IMR-90 (cell line): ENCODE results near the gene DIP2B. TPM values are rescaled to one million over a fixed set of nuclear protein-coding genes. Genes with fewer than 3 reads are reported as not detected.

ENCODE experiments used
- ATAC-seq: fragments of 200-7000 bp; cut with Tn5 transposase; 2 replicates; pipeline ENCODE4 v1.9.1; 2020; ENCODE audit warnings: low read depth, mild to moderate bottlenecking, moderate library complexity
- BruUV-seq: library from RNA; stranded (reverse); fragments of 400-500 nt; replicated peaks from 2 replicates; lab custom pipeline; 2021; lab: Mats Ljungman, UMichigan
- CTCF ChIA-PET: fragments of 300-600 bp; formaldehyde crosslinking; extraction: SDS; loops from one replicate; lab custom pipeline; 2021; ENCODE audit warnings: antibody characterized with exemption; lab: Yijun Ruan, JAX
- POLR2A ChIA-PET: fragments of 300-600 bp; sonication (Branson Sonifier 250); formaldehyde crosslinking; loops from one replicate; lab custom pipeline; 2022; ENCODE audit warnings: antibody characterized with exemption; ENCODE audit not compliant: unreplicated experiment; lab: Charles Lee
- DNase-seq: peaks from one replicate; pipeline ENCODE4 v3.0.0; 2013
- H2AFZ ChIP-seq: replicated peaks from 2 replicates; pipeline ENCODE3; 2013; ENCODE audit warnings: low read length, mild to moderate bottlenecking; ENCODE audit not compliant: poor library complexity
- H2AK5ac ChIP-seq: 2 replicates; pipeline ENCODE4 v1.6.1; 2013; ENCODE audit warnings: low read depth, low read length, inconsistent platforms
- H2AK9ac ChIP-seq: replicated peaks from 2 replicates; pipeline ENCODE3; 2013; ENCODE audit warnings: mild to moderate bottlenecking, low read depth, low read length, moderate library complexity; ENCODE audit not compliant: poor library complexity
- H2BK120ac ChIP-seq: 2 replicates; pipeline ENCODE4 v1.6.1; 2013; ENCODE audit warnings: low read depth, low read length, inconsistent platforms
- H2BK15ac ChIP-seq: 3 replicates; pipeline ENCODE4 v1.6.1; 2013; ENCODE audit warnings: low read depth, low read length, inconsistent platforms
- H2BK20ac ChIP-seq: 2 replicates; pipeline ENCODE4 v1.6.1; 2013; ENCODE audit warnings: low read depth, mild to moderate bottlenecking, inconsistent platforms, low read length, moderate library complexity
- H2BK5ac ChIP-seq: 2 replicates; pipeline ENCODE4 v1.6.1; 2013; ENCODE audit warnings: mild to moderate bottlenecking, low read depth, low read length, inconsistent platforms; ENCODE audit not compliant: poor library complexity, severe bottlenecking
- H3K14ac ChIP-seq: replicated peaks from 2 replicates; pipeline ENCODE4 v1.6.1; 2013; ENCODE audit warnings: low read depth, low read length, inconsistent platforms
- H3K18ac ChIP-seq: 2 replicates; pipeline ENCODE4 v1.6.1; 2013; ENCODE audit warnings: low read depth, low read length, control low read depth
- H3K23ac ChIP-seq: 2 replicates; pipeline ENCODE4 v1.6.1; 2013; ENCODE audit warnings: low read depth, low read length, inconsistent platforms
- H3K27ac ChIP-seq: 2 replicates; pipeline ENCODE4 v1.5.1; 2013; ENCODE audit warnings: mild to moderate bottlenecking, control low read depth, low read length; ENCODE audit not compliant: insufficient read depth
- H3K27me3 ChIP-seq: 2 replicates; pipeline ENCODE4 v1.6.1; 2013; ENCODE audit warnings: low read length; ENCODE audit not compliant: control insufficient read depth, insufficient read depth
- H3K36me3 ChIP-seq: 2 replicates; pipeline ENCODE4 v1.6.1; 2013; ENCODE audit warnings: low read length, mixed read lengths; ENCODE audit not compliant: control insufficient read depth, insufficient read depth
- H3K4ac ChIP-seq: 2 replicates; pipeline ENCODE4 v1.6.1; 2013; ENCODE audit warnings: low read depth, low read length, inconsistent platforms
- H3K4me1 ChIP-seq: 2 replicates; pipeline ENCODE4 v1.6.1; 2013; ENCODE audit warnings: low read length, mixed read lengths; ENCODE audit not compliant: control insufficient read depth, insufficient read depth
- H3K4me2 ChIP-seq: 2 replicates; pipeline ENCODE4 v1.6.1; 2013; ENCODE audit warnings: low read depth, mild to moderate bottlenecking, control low read depth, low read length, moderate library complexity
- H3K4me3 ChIP-seq: 2 replicates; pipeline ENCODE4 v1.5.1; 2013; ENCODE audit warnings: low read depth, mild to moderate bottlenecking, control low read depth, low read length, moderate library complexity; ENCODE audit not compliant: insufficient read depth
- H3K56ac ChIP-seq: 2 replicates; pipeline ENCODE4 v1.6.1; 2013; ENCODE audit warnings: low read length, inconsistent platforms; ENCODE audit not compliant: insufficient read depth; ENCODE audit errors: extremely low read depth
- H3K79me1 ChIP-seq, 2 experiments: 2 replicates each; pipeline ENCODE4 v1.6.1; 2013; ENCODE audit warnings: low read length in 2 of 2, inconsistent platforms in 1 of 2, low read depth in 1 of 2
- H3K9ac ChIP-seq: 2 replicates; pipeline ENCODE4 v1.6.1; 2013; ENCODE audit warnings: low read depth, low read length, control low read depth
- H3K9me1 ChIP-seq: 2 replicates; pipeline ENCODE4 v1.6.1; 2013; ENCODE audit warnings: low read length, inconsistent platforms; ENCODE audit not compliant: insufficient read depth
- H3K9me3 ChIP-seq: 2 replicates; pipeline ENCODE4 v1.6.1; 2013; ENCODE audit warnings: low read length; ENCODE audit not compliant: control insufficient read depth, insufficient read depth
- H4K20me1 ChIP-seq: 2 replicates; pipeline ENCODE4 v1.6.1; 2013; ENCODE audit warnings: low read length, inconsistent platforms; ENCODE audit not compliant: insufficient read depth
- H4K5ac ChIP-seq: 2 replicates; pipeline ENCODE4 v1.6.1; 2013; ENCODE audit warnings: mild to moderate bottlenecking, low read depth, low read length, control low read depth
- H4K8ac ChIP-seq, 2 experiments: 2 replicates each; pipeline ENCODE4 v1.6.1; 2013; ENCODE audit warnings: low read depth in 2 of 2, low read length in 2 of 2, control low read depth in 1 of 2, inconsistent platforms in 1 of 2
- H4K91ac ChIP-seq: 2 replicates; pipeline ENCODE4 v1.6.1; 2013; ENCODE audit warnings: low read depth, low read length, inconsistent platforms; ENCODE audit not compliant: insufficient read depth
- BHLHE40 ChIP-seq: fragments of 150-350 bp; IDR thresholded peaks from 2 replicates; pipeline ENCODE4 v1.6.1; 2016; ENCODE audit warnings: mild to moderate bottlenecking, low read depth, low read length
- CEBPB ChIP-seq: IDR thresholded peaks from 2 replicates; pipeline ENCODE4 v1.6.1; 2012; ENCODE audit warnings: low read depth, low read length, improper control_type of control experiment
- ELK1 ChIP-seq: fragments of 150-350 bp; IDR thresholded peaks from 2 replicates; pipeline ENCODE4 v1.6.1; 2016; ENCODE audit warnings: low read depth, mild to moderate bottlenecking, low read length, moderate library complexity, borderline replicate concordance
- FOS ChIP-seq: fragments of 150-350 bp; IDR thresholded peaks from 2 replicates; pipeline ENCODE4 v1.6.1; 2016; ENCODE audit warnings: low read depth, low read length
- MAFK ChIP-seq: IDR thresholded peaks from 2 replicates; pipeline ENCODE4 v1.6.1; 2012; ENCODE audit warnings: low read depth, low read length, improper control_type of control experiment
- MAZ ChIP-seq: IDR thresholded peaks from 2 replicates; pipeline ENCODE4 v1.6.1; 2012; ENCODE audit warnings: low read depth, mild to moderate bottlenecking, low read length, improper control_type of control experiment, moderate library complexity, borderline replicate concordance
- POLR2A ChIP-seq: IDR thresholded peaks from 2 replicates; pipeline ENCODE4 v1.6.1; 2012; ENCODE audit warnings: mild to moderate bottlenecking, low read depth, low read length
- RAD21 ChIP-seq: IDR thresholded peaks from 2 replicates; pipeline ENCODE4 v1.6.1; 2012; ENCODE audit warnings: low read length, improper control_type of control experiment
- RCOR1 ChIP-seq: IDR thresholded peaks from 2 replicates; pipeline ENCODE4 v1.6.1; 2012; ENCODE audit warnings: mild to moderate bottlenecking, low read length, improper control_type of control experiment; ENCODE audit not compliant: insufficient replicate concordance
- RFX5 ChIP-seq: IDR thresholded peaks from 2 replicates; pipeline ENCODE4 v1.8.0; 2012; ENCODE audit warnings: low read depth, mild to moderate bottlenecking, low read length, moderate library complexity
- SMC3 ChIP-seq: fragments of 150-350 bp; IDR thresholded peaks from 2 replicates; pipeline ENCODE4 v1.6.1; 2016; ENCODE audit warnings: low read depth, mild to moderate bottlenecking, antibody characterized with exemption, low read length, moderate library complexity
- USF2 ChIP-seq: fragments of 150-350 bp; IDR thresholded peaks from 2 replicates; pipeline ENCODE4 v1.6.1; 2017; ENCODE audit warnings: mild to moderate bottlenecking, antibody characterized with exemption, low read length, low read depth
- WGBS, 2 experiments: methylation state at CpG; one replicate each; pipeline versions ENCODE4 v1.1.5 to v1.1.7; 2013; ENCODE audit warnings: missing lambda C conversion rate in 2 of 2; ENCODE audit not compliant: insufficient read length in 1 of 2; ENCODE audit errors: extremely low coverage in 2 of 2; 5-methylcytosine and 5-hydroxymethylcytosine counted together
- dilution Hi-C: fragments of 300-500 bp; cut with HindIII; formaldehyde crosslinking; loops from one replicate; pipeline ENCODE4 v1.14.3; 2018; ENCODE audit warnings: low sequenced_read_pairs; ENCODE audit not compliant: unreplicated experiment
- in situ Hi-C: fragments of 300-500 bp; cut with MboI; formaldehyde crosslinking; loops from 3 replicates; pipeline ENCODE4 v1.14.3; 2019; ENCODE audit warnings: low sequenced_read_pairs, inconsistent platforms, mixed read lengths
- intact Hi-C: fragments of 100-400 bp; cut with micrococcal nuclease; formaldehyde crosslinking; loops from 2 replicates; pipeline ENCODE4 v1.10.0; 2022
- polyA plus RNA-seq, 3 experiments: library from polyadenylated mRNA; depleted of rRNA; stranded (reverse); fragments of >200 nt; gene quantifications; 2 replicates each; pipeline ENCODE4 v1.2.3, GENCODE V29; 2012; ENCODE audit warnings: low replicate concordance in 1 of 3
- total RNA-seq: library from RNA; depleted of rRNA; stranded (reverse); fragments of >200 nt; gene quantifications from 2 replicates; pipeline ENCODE4 v1.2.3, GENCODE V29; 2012
- TF ChIP-seq, protein P1 (sequence below): conservative IDR thresholded peaks from 2 replicates; pipeline ENCODE4 v1.5.1; 2012; ENCODE audit warnings: mild to moderate bottlenecking, low read depth, low read length, improper control_type of control experiment

Gene DIP2B
- total and polyA plus RNA-seq, 2 of the 4 experiments (the other 2 are of a cell fraction), result 7.7 to 12.9 TPM

DNA sequence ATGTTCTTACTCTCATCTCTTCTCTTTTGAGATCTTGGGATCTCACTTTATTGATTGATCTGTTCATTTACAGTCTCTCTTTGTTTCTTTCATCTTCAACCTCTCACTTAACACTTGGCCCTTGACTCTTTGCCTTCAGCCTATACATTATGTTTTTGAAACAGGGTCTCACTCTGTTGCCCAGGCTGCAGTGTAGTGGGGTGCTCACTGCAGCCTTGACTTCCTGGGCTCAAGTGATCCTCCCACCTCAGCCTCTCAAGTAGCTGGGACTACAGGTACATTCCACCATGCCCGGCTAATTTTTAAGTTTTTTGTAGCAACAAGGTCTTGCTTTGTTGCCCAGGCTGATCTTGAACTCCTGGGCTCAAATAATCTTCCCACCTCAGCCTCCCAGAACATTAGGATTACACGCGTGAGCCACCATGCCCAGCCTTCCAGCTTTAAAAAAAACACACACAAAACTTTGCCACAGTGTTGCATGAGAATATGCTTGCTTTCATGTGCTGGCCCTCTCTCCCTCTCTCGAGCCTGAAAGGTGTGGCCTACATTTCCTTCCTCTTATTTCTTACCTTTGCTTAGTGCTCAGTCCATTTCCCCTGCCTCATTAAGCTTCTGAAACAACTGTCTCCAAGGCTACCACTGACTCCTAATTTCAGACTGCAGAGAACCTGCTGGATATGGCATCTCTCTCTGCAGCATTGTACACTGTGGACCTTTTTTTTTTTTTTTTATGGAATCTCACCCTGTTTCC lies 9.9 kb downstream of the DIP2B start:
- Histone ChIP-seq H3K4ac (no peak overlapping the region), H2AK5ac (no peak overlapping the region), H3K18ac (no peak overlapping the region), H3K27ac (no peak overlapping the region), H2AK9ac (no peak overlapping the region), H4K91ac (no peak overlapping the region), H2BK20ac (no peak overlapping the region), H3K9ac (no peak overlapping the region), H3K4me2 (no peak overlapping the region), H3K56ac (no peak overlapping the region), H3K4me1 (peaks cover 13% of the 10 kb centered on the region), H3K9me3 (no peaks in the 10 kb centered on the region), H4K20me1 (peaks cover 4% of the 10 kb centered on the region; the same call in 1 of the 2 replicates), H4K8ac (no peak overlapping the region), H3K23ac (no peak overlapping the region; the same call in 1 of the 2 replicates), H2BK120ac (no peak overlapping the region), H3K4me3 (no peak overlapping the region), H3K27me3 (no peaks in the 10 kb centered on the region), H3K36me3 (no peaks in the 10 kb centered on the region; the same call in 1 of the 2 replicates), H2BK5ac (no peak overlapping the region), H2BK15ac (no peak overlapping the region), H3K9me1 (peaks cover 6% of the 10 kb centered on the region), H3K79me1 (peaks cover 30 to 77% of the 10 kb centered on the region in 2 experiments), H4K5ac (no peak overlapping the region), H2AFZ (no peak overlapping the region), H3K14ac (no peak overlapping the region)
- intact Hi-C loops, result loop anchor here (5.0 kb wide), 1 partner anchor 58 kb away; no protein-coding TSS in a partner anchor
- no TSS peak for BruUV-seq
- 90% methylated on average over 1 of the region's 4 CpGs; no CpG with 5 or more reads in 1 of the 2 experiments for WGBS, 2 experiments
- ATAC-seq (no peak), DNase-seq (no peak)
- no peak for TF ChIP-seq RCOR1
- no peak for TF ChIP-seq ELK1
- TF ChIP-seq CEBPB, result no peak
- TF ChIP-seq RFX5, result no peak
- no peak for TF ChIP-seq MAZ
- TF ChIP-seq POLR2A, result no peak
- TF ChIP-seq MAFK, result no peak
- no peak for TF ChIP-seq FOS
- TF ChIP-seq RAD21, result no peak
- no peak for TF ChIP-seq SMC3
- no peak for TF ChIP-seq USF2
- TF ChIP-seq, protein P1, sequence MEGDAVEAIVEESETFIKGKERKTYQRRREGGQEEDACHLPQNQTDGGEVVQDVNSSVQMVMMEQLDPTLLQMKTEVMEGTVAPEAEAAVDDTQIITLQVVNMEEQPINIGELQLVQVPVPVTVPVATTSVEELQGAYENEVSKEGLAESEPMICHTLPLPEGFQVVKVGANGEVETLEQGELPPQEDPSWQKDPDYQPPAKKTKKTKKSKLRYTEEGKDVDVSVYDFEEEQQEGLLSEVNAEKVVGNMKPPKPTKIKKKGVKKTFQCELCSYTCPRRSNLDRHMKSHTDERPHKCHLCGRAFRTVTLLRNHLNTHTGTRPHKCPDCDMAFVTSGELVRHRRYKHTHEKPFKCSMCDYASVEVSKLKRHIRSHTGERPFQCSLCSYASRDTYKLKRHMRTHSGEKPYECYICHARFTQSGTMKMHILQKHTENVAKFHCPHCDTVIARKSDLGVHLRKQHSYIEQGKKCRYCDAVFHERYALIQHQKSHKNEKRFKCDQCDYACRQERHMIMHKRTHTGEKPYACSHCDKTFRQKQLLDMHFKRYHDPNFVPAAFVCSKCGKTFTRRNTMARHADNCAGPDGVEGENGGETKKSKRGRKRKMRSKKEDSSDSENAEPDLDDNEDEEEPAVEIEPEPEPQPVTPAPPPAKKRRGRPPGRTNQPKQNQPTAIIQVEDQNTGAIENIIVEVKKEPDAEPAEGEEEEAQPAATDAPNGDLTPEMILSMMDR, result no peak
- TF ChIP-seq BHLHE40, result no peak
- ChIA-PET CTCF (no interaction called here), POLR2A (no interaction called here)
- dilution Hi-C loops, result no loop called here
- in situ Hi-C loops, result loop anchor here (25.0 kb wide), 1 partner anchor 848 kb away; no protein-coding TSS in a partner anchor
